Stimulated activated CD8-positive, alpha-beta memory T cell treated with anti-CD3 and anti-CD28 coated beads, Interleukin-4, amount 100 ng/mL, for 48 hours (primary cell): ENCODE results near the gene ST7.

Experiments used
- DNase-seq: peaks from one replicate; pipeline ENCODE4 v3.0.0-alpha.2; 2020

The ST7 gene

GRCh38 chr7:117165656-117166055 is 212.4 kb downstream of the ST7 start:
- no peak for DNase-seq

DNA sequence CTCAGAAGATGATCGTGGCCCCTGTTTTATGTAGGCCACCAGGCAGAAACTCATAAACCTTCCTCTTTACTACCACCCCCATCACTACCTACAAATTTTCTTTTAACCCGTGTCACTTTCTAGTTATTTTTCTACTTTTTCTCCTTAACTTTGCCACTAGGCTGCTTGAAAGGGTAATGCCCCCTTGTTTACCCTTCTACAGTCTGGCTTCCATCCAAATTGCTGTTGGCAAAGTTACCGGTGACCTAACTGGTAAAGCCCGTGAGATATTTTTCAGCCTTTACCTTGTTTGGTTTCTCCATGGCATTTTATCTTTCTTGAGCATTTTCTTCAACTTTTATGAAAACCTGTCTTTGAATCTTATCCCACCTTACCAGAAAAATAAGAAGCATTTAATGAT is 216.6 kb downstream of the ST7 start:
- no peak for DNase-seq

DNA sequence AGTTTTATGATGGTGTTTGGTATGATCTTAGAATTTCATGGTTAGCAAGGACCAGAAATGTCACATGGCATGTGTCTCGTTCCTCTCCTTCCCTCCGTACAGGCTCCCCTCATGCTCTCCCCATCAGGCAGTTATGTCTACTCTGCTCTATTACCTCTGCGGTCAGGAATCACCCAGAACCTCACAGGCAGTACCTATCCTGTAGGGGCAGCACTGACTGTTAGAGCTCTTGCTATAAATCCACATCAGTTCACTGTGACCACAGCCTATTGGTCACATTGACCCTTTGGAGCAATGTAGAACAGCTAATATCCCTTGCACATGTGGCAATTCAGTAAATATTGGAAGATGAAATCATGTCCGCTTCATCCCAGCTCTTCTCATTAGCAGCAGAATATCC is 217.8 kb downstream of the ST7 start:
- DNase-seq = no peak

GRCh38 chr7:117172283-117172682 is 219.0 kb downstream of the ST7 start:
- no peak for DNase-seq

DNA sequence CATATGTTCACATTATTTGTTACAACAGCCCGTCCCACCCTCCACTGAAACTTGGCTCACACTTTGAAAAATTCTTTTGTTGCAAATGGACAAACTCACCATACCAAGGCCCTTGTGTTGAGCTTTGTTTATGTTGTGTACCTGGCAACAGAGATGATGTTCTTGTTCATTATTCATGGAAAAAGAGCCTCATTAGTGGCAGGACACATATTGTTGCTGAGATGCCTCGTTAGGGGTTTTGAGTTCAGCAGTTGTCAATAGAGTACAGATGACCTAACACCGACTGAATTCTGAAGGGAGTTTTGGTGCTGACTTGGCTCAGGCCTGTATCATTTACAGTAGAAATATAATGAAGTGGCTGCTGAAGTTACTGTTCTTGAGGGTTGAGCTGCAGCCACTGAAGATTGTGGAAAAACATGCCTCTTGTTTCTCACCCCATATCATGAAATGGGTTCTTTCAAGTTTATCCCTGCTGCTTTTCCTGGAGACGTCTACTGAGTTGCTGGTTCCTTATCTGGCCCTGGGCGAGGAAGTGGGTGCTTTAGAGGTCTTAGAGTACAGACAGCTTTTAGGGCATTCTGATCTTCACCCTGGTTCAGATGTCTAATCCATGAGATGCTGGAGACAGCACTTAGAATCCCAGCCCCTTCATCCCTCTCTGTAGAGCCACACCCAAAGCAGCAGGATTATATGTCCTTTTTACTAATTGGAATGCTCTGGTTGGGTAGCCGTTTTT is 219.9 kb downstream of the ST7 start:
- DNase-seq = no peak

GRCh38 chr7:117176206-117176605 is 222.9 kb downstream of the ST7 start:
- DNase-seq = no peak

GRCh38 chr7:117178600-117178999 is 225.3 kb downstream of the ST7 start:
- no peak for DNase-seq

DNA sequence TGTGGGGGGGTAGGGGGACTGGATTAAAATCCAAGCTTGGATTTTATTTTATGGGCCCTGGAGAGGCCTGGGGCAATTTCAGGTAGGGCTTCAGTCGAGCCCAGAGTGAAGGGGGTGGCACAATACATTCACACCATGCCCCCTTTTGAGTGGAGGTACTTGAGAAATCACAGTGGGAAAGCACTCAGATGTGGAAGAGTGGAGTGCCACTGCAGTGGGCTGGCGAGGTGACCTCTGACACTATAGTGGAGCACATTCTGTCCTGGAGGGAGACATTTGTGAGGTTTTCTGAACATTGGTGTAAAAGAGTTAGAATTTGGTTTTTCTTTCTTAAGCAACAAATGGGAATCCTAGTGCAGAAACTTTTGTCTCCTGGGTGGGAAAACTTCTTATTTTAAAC is 226.4 kb downstream of the ST7 start:
- no peak for DNase-seq

- no peak for DNase-seq
Observed at GRCh38 chr7:117183729-117184128, 230.4 kb downstream of the ST7 start.

GRCh38 chr7:117184367-117184766 is 231.1 kb downstream of the ST7 start:
- DNase-seq = no peak

GRCh38 chr7:117185124-117185523 is 231.8 kb downstream of the ST7 start:
- no peak for DNase-seq

- no peak for DNase-seq
Observed at GRCh38 chr7:117186218-117187010, 233.1 kb downstream of the ST7 start.

DNA sequence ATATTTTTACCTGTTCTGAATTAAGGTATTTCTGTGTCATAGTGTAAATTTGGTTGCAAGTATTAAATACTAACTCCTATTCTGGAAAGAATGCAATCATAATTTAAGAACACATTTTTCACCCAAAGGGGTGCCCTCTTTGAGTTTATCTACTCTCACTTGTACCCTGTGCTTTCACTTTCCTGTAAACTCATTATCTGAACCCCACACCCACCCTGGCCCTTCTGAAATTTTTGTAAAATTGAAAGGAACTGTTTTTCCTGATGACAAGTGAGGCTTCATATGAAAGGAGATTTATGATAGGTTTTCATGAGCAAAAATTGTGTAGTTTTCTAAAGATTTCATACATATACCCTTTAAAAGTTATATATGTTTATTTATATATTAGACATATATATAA is 235.1 kb downstream of the ST7 start:
- DNase-seq = no peak

DNA sequence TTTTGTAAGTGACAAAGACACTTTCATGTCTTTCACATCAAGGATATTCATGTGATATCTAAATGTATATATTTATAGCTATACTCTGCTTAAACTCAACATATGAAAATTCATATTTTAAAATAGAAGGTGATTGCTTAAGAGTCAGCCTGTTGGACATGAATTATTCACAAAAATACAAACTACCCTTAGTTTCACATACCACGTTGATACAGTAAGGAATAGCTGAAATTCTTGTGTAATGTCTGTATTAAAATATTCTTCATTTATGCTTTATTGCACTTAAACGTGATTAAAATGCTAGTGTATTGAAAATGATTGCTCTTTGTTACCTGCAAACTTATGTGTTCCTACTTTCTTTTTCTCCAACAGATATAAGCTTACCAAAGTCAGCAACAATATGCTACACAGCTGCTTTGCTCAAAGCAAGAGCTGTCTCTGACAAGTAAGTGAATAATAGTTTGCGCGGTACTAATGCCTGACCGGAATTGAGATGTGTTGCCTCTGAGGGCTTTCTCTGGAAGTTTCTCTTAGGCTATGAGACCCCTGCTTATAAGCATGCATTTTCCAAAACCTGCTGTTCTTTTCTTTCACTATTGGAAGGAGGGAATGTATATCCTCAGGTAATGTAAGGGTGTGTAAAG is 235.8 kb downstream of the ST7 start:
- DNase-seq = no peak

DNA sequence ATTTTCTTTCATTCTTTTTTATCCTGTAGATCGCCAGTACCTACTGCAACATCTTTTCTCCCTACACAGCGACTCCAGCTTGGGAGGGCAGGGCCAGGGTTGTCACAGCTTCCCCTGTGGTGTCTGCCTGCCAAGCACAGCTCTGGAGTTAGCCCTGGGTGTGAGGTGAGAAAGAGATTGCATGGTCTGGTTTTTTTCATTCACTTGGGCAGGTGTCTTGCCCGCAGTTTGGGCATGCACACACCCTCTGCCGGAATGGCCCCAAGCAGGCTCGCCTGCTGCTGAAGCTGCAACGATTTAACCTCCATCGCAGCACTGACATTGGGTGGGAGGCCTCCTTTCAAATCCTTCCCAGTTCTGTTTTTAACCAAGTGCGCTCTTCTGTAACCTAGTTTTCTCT is 236.8 kb downstream of the ST7 start:
- DNase-seq = no peak

DNA sequence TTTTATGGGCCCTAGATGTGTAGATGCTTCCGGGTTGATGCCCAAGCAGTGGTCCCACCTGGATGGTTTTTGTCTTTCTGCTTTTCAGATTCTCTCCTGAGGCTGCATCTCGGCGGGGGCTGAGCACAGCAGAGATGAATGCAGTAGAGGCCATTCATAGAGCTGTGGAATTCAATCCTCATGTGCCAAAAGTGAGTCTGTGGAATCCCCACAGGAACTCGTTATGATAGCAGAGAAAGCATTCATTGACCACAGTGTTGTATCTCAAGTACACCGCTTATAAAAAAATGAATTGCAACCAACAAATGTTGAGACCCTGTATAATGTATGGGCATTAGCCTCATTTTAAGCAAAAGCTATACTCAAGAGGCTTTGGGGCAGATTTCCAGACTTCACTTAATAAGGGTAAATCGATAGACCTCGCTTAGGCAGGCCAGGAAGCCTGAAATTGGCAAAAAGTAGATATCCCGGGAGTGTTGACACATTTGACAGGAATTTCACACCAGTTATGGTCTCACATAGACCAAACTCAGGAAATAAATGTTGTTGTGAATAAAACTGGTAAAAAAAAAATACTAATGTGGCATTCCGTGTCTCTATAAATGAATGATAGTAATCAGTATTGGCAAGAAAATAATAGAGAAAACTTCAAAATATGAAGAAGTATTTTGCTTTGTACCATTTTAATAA is 237.6 kb downstream of the ST7 start:
- no peak for DNase-seq

DNA sequence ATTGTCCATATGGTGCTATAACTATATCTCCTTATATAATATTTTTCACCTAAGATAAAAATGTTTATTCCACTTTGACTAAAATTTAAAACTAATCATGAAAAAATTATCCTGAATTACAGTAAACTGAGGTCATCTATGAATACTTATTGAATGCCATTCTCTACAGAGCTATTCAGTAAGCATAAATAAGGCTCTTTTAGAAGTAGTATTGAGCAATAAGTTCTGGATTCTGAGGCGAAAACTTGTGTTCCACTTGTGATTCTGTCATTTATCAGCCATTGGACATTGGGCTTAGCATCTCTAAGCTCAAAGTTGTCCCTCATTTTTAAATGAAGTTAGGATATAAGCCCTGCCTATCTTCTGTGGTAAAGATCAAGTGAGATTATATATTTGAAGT is 238.8 kb downstream of the ST7 start:
- no peak for DNase-seq

GRCh38 chr7:117193564-117193963 is 240.3 kb downstream of the ST7 start:
- no peak for DNase-seq

DNA sequence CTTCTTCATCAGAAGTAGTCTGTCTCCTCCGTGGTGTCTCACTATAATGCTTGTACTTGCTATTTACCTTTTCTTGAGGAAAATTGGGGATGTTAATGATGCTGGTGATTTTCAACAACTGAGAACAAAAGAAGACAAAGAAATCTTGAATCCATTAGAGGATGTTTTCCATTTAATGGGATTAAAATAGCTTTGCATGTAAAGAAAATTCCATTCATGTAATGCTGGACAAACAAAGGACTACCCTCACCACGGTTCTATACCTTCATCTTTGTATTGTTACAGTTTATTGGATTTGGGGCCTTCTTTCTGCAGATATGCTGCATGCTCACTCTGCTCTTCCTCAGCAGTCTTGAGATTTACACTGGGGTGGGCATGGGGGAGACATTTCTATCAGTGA is 241.1 kb downstream of the ST7 start:
- no peak for DNase-seq

- no peak for DNase-seq
Observed at GRCh38 chr7:117195361-117196029, 242.2 kb downstream of the ST7 start.

GRCh38 chr7:117200132-117200531 is 246.8 kb downstream of the ST7 start:
- DNase-seq = no peak

DNA sequence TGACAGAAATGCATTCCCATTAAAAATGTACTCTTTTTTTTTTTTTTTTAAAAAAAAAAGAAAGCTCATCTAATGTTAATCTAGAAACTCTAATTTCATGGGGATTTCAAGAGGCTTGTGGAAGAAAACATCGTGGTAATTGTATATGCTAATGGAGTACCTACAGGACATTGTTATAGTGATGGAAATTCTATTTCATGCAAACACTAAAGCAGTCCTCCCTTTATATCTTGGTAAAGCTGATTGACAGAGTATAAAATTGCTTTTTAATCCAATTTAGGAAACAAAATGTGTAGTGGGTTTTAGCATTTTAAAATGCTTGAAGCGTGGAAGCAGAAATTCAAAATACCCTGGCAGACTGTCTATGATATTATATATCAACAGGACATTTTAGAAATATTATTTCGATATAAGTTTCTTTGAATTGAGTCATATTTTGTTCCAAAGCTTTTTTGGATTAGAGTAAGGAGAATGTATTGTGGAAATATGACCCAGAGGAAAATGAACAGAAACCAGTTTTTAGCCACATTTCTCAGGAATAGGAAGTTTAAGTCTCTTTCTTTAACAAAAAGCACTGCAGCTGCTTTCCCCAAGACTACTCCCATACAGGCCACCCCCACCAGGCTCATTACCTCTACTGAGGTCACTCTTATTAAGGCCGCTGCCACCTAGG is 247.6 kb downstream of the ST7 start:
- DNase-seq = no peak
